Activated naive CD8-positive, alpha-beta T cell treated with anti-CD3 and anti-CD28 coated beads, Interleukin-2, amount 50 U/mL, for 24 hours (primary cell): Measurements from ENCODE around the gene FYTTD1.

Source experiments
- ATAC-seq: fragments of 150-1000 bp; cut with Tn5 transposase; one replicate; pipeline ENCODE4 v1.10.0; 2021
- DNase-seq: peaks from one replicate; pipeline ENCODE4 v3.0.0; 2021
- H3K27ac Mint-ChIP-seq: one replicate; pipeline ENCODE4 v1.8.0; 2021; ENCODE audit warnings: mild to moderate bottlenecking, mixed read lengths
- H3K27me3 Mint-ChIP-seq: one replicate; pipeline ENCODE4 v1.8.0; 2021; ENCODE audit warnings: mixed read lengths
- H3K36me3 Mint-ChIP-seq: one replicate; pipeline ENCODE4 v1.8.0; 2021; ENCODE audit warnings: low read depth, mixed read lengths
- H3K4me1 Mint-ChIP-seq: one replicate; pipeline ENCODE4 v1.8.0; 2021; ENCODE audit warnings: mixed read lengths
- H3K4me3 Mint-ChIP-seq: one replicate; pipeline ENCODE4 v1.8.0; 2021; ENCODE audit warnings: mild to moderate bottlenecking, moderate library complexity, mixed read lengths
- H3K9me3 Mint-ChIP-seq: one replicate; pipeline ENCODE4 v1.8.0; 2021; ENCODE audit warnings: mixed read lengths

The FYTTD1 gene

GRCh38 chr3:197750858-197751737, 1.4 kb downstream of the FYTTD1 start:
- no peaks in the 10 kb centered on the region for H3K27me3 Mint-ChIP-seq
- peak; percentile 49 for DNase-seq

GRCh38 chr3:197752107-197752506, 2.4 kb downstream of the FYTTD1 start:
- Mint-ChIP-seq H3K27me3 (no peaks in the 10 kb centered on the region), H3K27ac (no peak overlapping the region), H3K4me1 (peaks cover 51% of the 10 kb centered on the region), H3K36me3 (peaks cover 4% of the 10 kb centered on the region), H3K4me3 (peak overlapping the region; percentile 77), H3K9me3 (no peaks in the 10 kb centered on the region)
- ATAC-seq (peak; percentile 44), DNase-seq (no peak)

More at GRCh38 chr3:197750858-197751737, 1.4 kb downstream of the FYTTD1 start:
- no peaks in the 10 kb centered on the region for H3K9me3 Mint-ChIP-seq
- H3K36me3 Mint-ChIP-seq: peaks cover under 1% of the 10 kb centered on the region
- H3K4me1 Mint-ChIP-seq: peaks cover 48% of the 10 kb centered on the region
- H3K4me3 Mint-ChIP-seq: peak overlapping the region; percentile 95
- H3K27ac Mint-ChIP-seq: peak overlapping the region; percentile 78
- no peak for ATAC-seq

- no peak overlapping the region for H3K27ac Mint-ChIP-seq
- H3K4me3 Mint-ChIP-seq: no peak overlapping the region
- H3K4me1 Mint-ChIP-seq: peaks cover 51% of the 10 kb centered on the region
- no peaks in the 10 kb centered on the region for H3K9me3 Mint-ChIP-seq
- no peak for DNase-seq
- H3K27me3 Mint-ChIP-seq: no peaks in the 10 kb centered on the region
- peaks cover 4% of the 10 kb centered on the region for H3K36me3 Mint-ChIP-seq
- no peak for ATAC-seq
Observed at GRCh38 chr3:197753263-197753662, 3.6 kb downstream of the FYTTD1 start.

GRCh38 chr3:197756704-197757103, 7.0 kb downstream of the FYTTD1 start:
- Mint-ChIP-seq H3K9me3 (no peaks in the 10 kb centered on the region), H3K4me3 (no peak overlapping the region), H3K36me3 (peaks cover 4% of the 10 kb centered on the region), H3K27me3 (no peaks in the 10 kb centered on the region), H3K27ac (no peak overlapping the region), H3K4me1 (peaks cover 30% of the 10 kb centered on the region)
- no peak for DNase-seq
- ATAC-seq: no peak

GRCh38 chr3:197758512-197758911, 8.8 kb downstream of the FYTTD1 start:
- DNase-seq (no peak), ATAC-seq (no peak)
- Mint-ChIP-seq H3K27ac (no peak overlapping the region), H3K27me3 (no peaks in the 10 kb centered on the region), H3K4me1 (peaks cover 16% of the 10 kb centered on the region), H3K9me3 (no peaks in the 10 kb centered on the region), H3K36me3 (peaks cover 4% of the 10 kb centered on the region), H3K4me3 (no peak overlapping the region)

- Mint-ChIP-seq H3K27ac (no peak overlapping the region), H3K9me3 (no peaks in the 10 kb centered on the region), H3K4me3 (no peak overlapping the region), H3K4me1 (no peaks in the 10 kb centered on the region), H3K36me3 (peaks cover 4% of the 10 kb centered on the region), H3K27me3 (no peaks in the 10 kb centered on the region)
- ATAC-seq (no peak), DNase-seq (no peak)
Observed at GRCh38 chr3:197761784-197762183, 12.1 kb downstream of the FYTTD1 start.

- H3K36me3 Mint-ChIP-seq: peaks cover 25% of the 10 kb centered on the region
- no peaks in the 10 kb centered on the region for H3K27me3 Mint-ChIP-seq
- no peak overlapping the region for H3K27ac Mint-ChIP-seq
- no peaks in the 10 kb centered on the region for H3K9me3 Mint-ChIP-seq
- H3K4me1 Mint-ChIP-seq: no peaks in the 10 kb centered on the region
- no peak for ATAC-seq
- no peak for DNase-seq
- H3K4me3 Mint-ChIP-seq: no peak overlapping the region
Observed at GRCh38 chr3:197775317-197775716, 25.6 kb downstream of the FYTTD1 start.

- H3K4me3 Mint-ChIP-seq: no peak overlapping the region
- peak overlapping the region; percentile 86 for H3K27ac Mint-ChIP-seq
- peaks cover 15% of the 10 kb centered on the region for H3K36me3 Mint-ChIP-seq
- H3K4me1 Mint-ChIP-seq: peaks cover 10% of the 10 kb centered on the region
- ATAC-seq (peak; percentile 61), DNase-seq (no peak)
- H3K9me3 Mint-ChIP-seq: no peaks in the 10 kb centered on the region
- H3K27me3 Mint-ChIP-seq: no peaks in the 10 kb centered on the region
Observed at GRCh38 chr3:197782230-197782629, 32.5 kb downstream of the FYTTD1 start.

- Mint-ChIP-seq H3K4me1 (peaks cover 10% of the 10 kb centered on the region), H3K9me3 (no peaks in the 10 kb centered on the region), H3K27me3 (no peaks in the 10 kb centered on the region), H3K4me3 (no peak overlapping the region), H3K36me3 (peaks cover 13% of the 10 kb centered on the region), H3K27ac (peak overlapping the region; percentile 73)
- ATAC-seq (no peak), DNase-seq (no peak)
Observed at GRCh38 chr3:197784019-197784585, 34.4 kb downstream of the FYTTD1 start.

GRCh38 chr3:197787412-197787811, 37.7 kb downstream of the FYTTD1 start:
- no peak overlapping the region for H3K4me3 Mint-ChIP-seq
- H3K36me3 Mint-ChIP-seq: peaks cover under 1% of the 10 kb centered on the region
- H3K27ac Mint-ChIP-seq: peak overlapping the region; percentile 48

GRCh38 chr3:197789309-197789708, 39.6 kb downstream of the FYTTD1 start:
- no peaks in the 10 kb centered on the region for H3K9me3 Mint-ChIP-seq
- H3K27ac Mint-ChIP-seq: no peak overlapping the region
- ATAC-seq (no peak), DNase-seq (no peak)
- H3K27me3 Mint-ChIP-seq: no peaks in the 10 kb centered on the region
- H3K36me3 Mint-ChIP-seq: no peaks in the 10 kb centered on the region
- peaks cover 38% of the 10 kb centered on the region for H3K4me1 Mint-ChIP-seq
- no peak overlapping the region for H3K4me3 Mint-ChIP-seq

More at GRCh38 chr3:197787412-197787811, 37.7 kb downstream of the FYTTD1 start:
- peaks cover 24% of the 10 kb centered on the region for H3K4me1 Mint-ChIP-seq
- DNase-seq (no peak), ATAC-seq (no peak)
- H3K9me3 Mint-ChIP-seq: no peaks in the 10 kb centered on the region
- no peaks in the 10 kb centered on the region for H3K27me3 Mint-ChIP-seq

- H3K27me3 Mint-ChIP-seq: no peaks in the 10 kb centered on the region
- no peak for ATAC-seq
- peaks cover 40% of the 10 kb centered on the region for H3K4me1 Mint-ChIP-seq
Observed at GRCh38 chr3:197790033-197790432, 40.4 kb downstream of the FYTTD1 start.

GRCh38 chr3:197791113-197791891, 41.6 kb downstream of the FYTTD1 start, which contains the start of gene LRCH3:
Gene LRCH3 (plus strand): TSS chr3:197791254. CDS start chr3:197791279, 25 bp downstream.
- Mint-ChIP-seq H3K36me3 (peaks cover 2% of the 10 kb centered on the region), H3K4me1 (peaks cover 50% of the 10 kb centered on the region), H3K4me3 (peak within 1 kb of the TSS; percentile 99), H3K27me3 (no peaks in the 10 kb centered on the region), H3K9me3 (no peaks in the 10 kb centered on the region), H3K27ac (peak within 1 kb of the TSS; percentile 97)
- DNase-seq: peak; percentile 91
- ATAC-seq: peak; percentile 64

More at GRCh38 chr3:197790033-197790432, 40.4 kb downstream of the FYTTD1 start:
- Mint-ChIP-seq H3K4me3 (peak overlapping the region; percentile 99), H3K36me3 (no peaks in the 10 kb centered on the region), H3K9me3 (no peaks in the 10 kb centered on the region), H3K27ac (peak overlapping the region; percentile 97)
- no peak for DNase-seq

GRCh38 chr3:197791892-197792647, 42.4 kb downstream of the FYTTD1 start:
- H3K27me3 Mint-ChIP-seq: no peaks in the 10 kb centered on the region
- DNase-seq: peak; percentile 30
- peaks cover 56% of the 10 kb centered on the region for H3K4me1 Mint-ChIP-seq

More at GRCh38 chr3:197791892-197792647, 42.4 kb downstream of the FYTTD1 start:
- Mint-ChIP-seq H3K4me3 (peak overlapping the region; percentile 99), H3K27ac (peak overlapping the region; percentile 97), H3K9me3 (no peaks in the 10 kb centered on the region), H3K36me3 (peaks cover 2% of the 10 kb centered on the region)
- peak; percentile 26 for ATAC-seq
